Urinary bladder (tissue), 4 donors: ENCODE data around the gene SPEF1. TPM values are rescaled to one million over a fixed set of nuclear protein-coding genes. Genes with fewer than 3 reads are reported as not detected.
"Not testable (repeated sequence)": the region's sequence is repeated elsewhere in the genome, so short reads cannot be mapped to it uniquely, and the experiment has no call there.

ENCODE experiments used
- DNase-seq: peaks from one replicate; pipeline ENCODE4 v3.0.0-alpha.2; 2015; ENCODE audit errors: extremely low spot score
- H3K27ac ChIP-seq: one replicate; pipeline ENCODE4 v1.5.1; 2013; ENCODE audit warnings: low read depth, mild to moderate bottlenecking, moderate library complexity
- H3K36me3 ChIP-seq: one replicate; pipeline ENCODE4 v1.6.1; 2013; ENCODE audit warnings: mild to moderate bottlenecking, moderate library complexity; ENCODE audit not compliant: insufficient read depth
- H3K4me1 ChIP-seq: one replicate; pipeline ENCODE4 v1.6.1; 2013; ENCODE audit warnings: mild to moderate bottlenecking, moderate library complexity; ENCODE audit not compliant: insufficient read depth
- H3K4me3 ChIP-seq: one replicate; pipeline ENCODE4 v1.5.1; 2013; ENCODE audit warnings: low read depth, low read length
- WGBS: extraction: QIAGEN DNeasy Blood & Tissue Kit; methylation state at CpG from one replicate; pipeline ENCODE4 v1.1.7; 2013; 5-methylcytosine and 5-hydroxymethylcytosine counted together
- polyA plus RNA-seq: library from polyadenylated mRNA; stranded (reverse); fragments of 200-250 nt; gene quantifications from one replicate; pipeline ENCODE4 v1.2.3, GENCODE V29; 2013
- total RNA-seq: library from RNA; depleted of rRNA; stranded (reverse); fragments of >200 nt; gene quantifications from one replicate; pipeline ENCODE4 v1.2.3, GENCODE V29; 2014
- donor health status: healthy with polysubstance abuse.
- donor health status: healthy.

The SPEF1 gene
- total and polyA plus RNA-seq, 2 donors: 0.16 TPM; not detected in 1

DNA sequence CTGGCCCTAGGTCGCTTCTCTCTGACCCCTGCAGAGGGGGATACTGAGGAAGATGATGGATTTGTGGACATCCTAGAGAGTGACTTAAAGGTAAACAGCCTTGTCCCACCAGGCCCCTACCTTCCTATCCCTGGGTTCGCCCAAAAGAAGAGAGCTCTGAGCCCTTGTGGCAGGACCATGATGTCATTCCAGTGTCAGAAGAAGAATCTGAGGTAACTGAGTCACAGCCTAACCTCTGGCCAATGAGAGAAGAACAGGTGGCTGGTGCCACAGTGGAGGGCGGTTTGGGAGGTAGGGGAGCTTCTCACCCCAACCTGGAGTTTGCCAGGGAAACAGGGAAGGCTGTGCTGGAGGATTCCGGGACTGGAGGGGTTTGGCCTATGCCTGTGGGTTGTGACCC lies 20.1 kb upstream of the SPEF1 start:
- Histone ChIP-seq H3K4me3 (no peak overlapping the region), H3K4me1 (no peaks in the 10 kb centered on the region), H3K36me3 (no peaks in the 10 kb centered on the region), H3K27ac (no peak overlapping the region)
- WGBS: 93% methylated on average over 4 of the region's 4 CpGs
- DNase-seq: no peak

DNA sequence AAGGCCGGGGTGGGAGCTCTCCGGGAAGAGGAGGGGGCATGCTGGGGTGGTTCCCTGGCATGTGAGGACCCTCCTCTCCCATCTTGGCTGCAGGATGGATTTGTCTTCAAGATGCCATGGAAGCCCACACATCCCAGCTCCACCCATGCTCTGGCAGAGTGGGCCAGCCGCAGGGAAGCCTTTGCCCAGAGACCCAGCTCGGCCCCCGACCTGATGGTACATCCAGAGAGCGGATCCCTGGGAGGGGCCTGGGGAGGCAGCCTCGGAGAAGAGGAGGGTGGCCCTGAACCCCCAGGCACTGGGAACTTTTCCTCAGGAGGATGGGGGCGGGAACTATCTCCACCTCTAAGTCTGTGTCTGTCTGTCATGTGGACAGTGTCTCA lies 19.6 kb upstream of the SPEF1 start:
- no peak overlapping the region for H3K4me3 ChIP-seq
- no peaks in the 10 kb centered on the region for H3K36me3 ChIP-seq
- 88% methylated on average over 8 of the region's 8 CpGs for WGBS
- no peak overlapping the region for H3K27ac ChIP-seq
- H3K4me1 ChIP-seq: no peaks in the 10 kb centered on the region
- DNase-seq: no peak

DNA sequence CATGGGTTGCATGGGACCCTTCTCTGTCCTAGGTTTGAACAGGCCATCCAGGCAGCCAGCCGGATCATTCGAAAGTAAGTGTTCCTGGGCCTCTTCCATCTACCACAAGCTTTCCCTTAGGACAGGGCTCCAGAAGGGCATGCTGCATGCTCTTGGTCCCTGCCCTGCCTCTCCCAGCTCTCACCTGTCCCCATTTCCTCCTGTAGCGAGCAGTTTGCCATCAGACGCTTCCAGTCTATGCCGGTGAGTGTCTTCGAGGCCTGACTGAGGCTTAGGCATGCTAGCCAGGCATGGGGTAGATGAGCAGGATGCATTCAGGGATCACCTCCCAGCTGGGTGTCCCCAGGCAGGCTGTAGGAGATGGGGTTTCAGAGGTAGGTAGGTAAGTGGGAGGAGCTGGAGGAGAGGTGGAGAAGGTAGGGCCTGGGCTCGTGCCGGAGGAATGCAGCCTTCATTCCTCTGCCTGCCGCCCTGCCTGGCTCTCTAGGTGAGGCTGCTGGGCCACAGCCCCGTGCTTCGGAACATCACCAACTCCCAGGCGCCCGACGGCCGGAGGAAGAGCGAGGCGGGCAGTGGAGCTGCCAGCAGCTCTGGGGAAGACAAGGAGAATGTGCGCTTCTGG lies 19.1 kb upstream of the SPEF1 start:
- H3K4me1 ChIP-seq: no peaks in the 10 kb centered on the region
- no peaks in the 10 kb centered on the region for H3K36me3 ChIP-seq
- H3K27ac ChIP-seq: no peak overlapping the region
- 91% methylated on average over 18 of the region's 18 CpGs for WGBS
- DNase-seq: no peak
- no peak overlapping the region for H3K4me3 ChIP-seq

DNA sequence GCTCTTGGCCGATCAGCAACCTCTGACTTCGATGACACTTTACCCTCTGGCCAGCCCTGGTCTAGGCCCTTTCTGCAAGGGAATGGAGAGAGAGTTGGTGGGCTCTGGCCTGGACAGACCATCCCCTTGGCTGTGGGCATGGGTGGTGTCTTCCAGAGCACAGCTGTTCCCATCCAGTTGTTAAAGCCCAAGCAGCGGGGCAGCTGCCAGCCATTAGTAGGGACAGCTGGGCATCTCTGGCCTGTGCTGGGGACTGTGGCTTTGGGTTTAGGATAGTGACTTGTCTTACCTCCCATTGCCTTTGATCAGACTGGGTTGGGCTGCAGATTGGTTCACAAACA lies 17.6 kb upstream of the SPEF1 start:
- no peaks in the 10 kb centered on the region for H3K36me3 ChIP-seq
- H3K27ac ChIP-seq: no peak overlapping the region

DNA sequence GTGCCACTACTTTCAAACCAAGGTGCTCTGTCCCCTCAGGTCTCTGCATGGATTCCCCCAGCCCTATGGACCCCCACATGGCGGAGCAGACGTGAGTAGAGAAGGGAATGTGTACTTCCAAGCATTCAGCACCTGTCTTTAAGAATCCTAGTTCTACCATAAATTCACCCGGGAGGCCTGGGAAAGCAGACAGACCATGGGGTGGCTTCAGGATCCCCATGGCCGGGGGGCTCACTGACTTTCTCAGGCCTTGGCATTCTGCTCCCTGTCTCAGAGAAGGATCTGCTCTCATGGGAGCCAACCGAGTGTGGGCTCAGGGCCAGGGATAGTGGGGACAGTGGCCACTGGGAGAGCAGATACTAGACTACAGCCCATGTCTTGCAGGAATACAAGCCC lies 17.1 kb upstream of the SPEF1 start:
- Histone ChIP-seq H3K4me1 (no peaks in the 10 kb centered on the region), H3K27ac (no peak overlapping the region), H3K4me3 (no peak overlapping the region), H3K36me3 (no peaks in the 10 kb centered on the region)
- DNase-seq: no peak
- WGBS: 71% methylated on average over 5 of the region's 5 CpGs

More for the DNA sequence above, 17.6 kb upstream of the SPEF1 start:
- no peak for DNase-seq
- Histone ChIP-seq H3K4me1 (no peaks in the 10 kb centered on the region), H3K4me3 (no peak overlapping the region)
- 93% methylated on average over 3 of the region's 3 CpGs for WGBS

DNA sequence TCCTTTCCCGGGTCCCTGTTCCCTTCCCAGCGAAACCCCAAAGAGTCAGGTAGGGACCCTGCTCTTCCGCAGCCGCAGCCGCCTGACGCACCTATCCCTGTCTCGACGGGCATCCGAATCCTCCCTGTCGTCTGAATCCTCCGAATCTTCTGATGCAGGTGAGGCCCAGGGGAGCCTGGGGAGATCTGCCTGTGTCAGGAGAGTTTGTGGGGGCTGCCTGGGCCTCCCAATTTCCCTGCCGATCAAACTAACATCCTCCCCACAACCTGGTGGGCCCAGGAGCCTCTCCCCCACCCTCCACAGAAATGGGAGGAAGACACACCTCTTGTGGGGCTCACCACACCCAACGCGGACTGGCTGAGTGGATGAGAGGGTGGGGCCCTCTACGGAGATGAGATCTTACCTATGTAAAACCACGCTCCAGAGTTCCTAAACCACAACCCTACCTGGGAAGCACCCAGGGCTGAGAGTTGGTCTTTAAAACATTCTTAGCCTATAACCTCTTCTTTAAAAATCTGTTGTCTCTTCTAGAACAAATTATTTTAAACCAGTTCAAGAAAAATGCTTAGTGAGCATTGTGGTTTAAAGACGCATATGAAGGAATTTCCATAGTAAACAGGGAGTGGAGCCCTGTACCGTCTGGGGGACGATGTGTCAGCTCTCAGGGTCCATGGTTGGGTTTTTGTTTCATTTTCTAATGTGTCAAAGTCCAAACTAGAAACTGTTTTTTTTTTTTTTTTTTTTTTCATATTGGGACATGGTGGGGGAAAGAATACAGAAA lies 16.5 kb upstream of the SPEF1 start:
- H3K36me3 ChIP-seq: no peaks in the 10 kb centered on the region
- no peak for DNase-seq
- 67% methylated on average over 19 of the region's 19 CpGs for WGBS
- H3K4me1 ChIP-seq: no peaks in the 10 kb centered on the region
- H3K27ac ChIP-seq: peak overlapping the region; percentile 35
- H3K4me3 ChIP-seq: no peak overlapping the region

DNA sequence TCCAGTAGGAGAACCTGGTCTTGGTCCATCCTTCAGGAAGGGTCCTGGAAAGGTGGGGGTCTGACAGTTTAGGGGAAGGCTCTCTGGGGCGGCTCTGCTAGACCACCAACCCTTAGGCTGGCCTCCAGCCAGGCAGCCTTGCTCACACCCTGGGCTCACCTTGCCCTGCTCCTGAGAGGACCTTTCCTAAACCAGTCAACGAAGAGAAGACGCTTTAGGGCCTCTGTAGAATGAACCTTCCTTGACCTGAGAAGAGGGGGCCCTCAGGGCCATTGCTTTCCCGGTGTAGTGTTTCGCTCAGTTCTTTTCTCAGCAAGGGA lies 15.9 kb upstream of the SPEF1 start:
- Histone ChIP-seq H3K36me3 (no peaks in the 10 kb centered on the region), H3K27ac (peak overlapping the region; percentile 35), H3K4me3 (peak overlapping the region; percentile 78), H3K4me1 (no peaks in the 10 kb centered on the region)
- DNase-seq: no peak
- WGBS: 71% methylated on average over 5 of the region's 5 CpGs

DNA sequence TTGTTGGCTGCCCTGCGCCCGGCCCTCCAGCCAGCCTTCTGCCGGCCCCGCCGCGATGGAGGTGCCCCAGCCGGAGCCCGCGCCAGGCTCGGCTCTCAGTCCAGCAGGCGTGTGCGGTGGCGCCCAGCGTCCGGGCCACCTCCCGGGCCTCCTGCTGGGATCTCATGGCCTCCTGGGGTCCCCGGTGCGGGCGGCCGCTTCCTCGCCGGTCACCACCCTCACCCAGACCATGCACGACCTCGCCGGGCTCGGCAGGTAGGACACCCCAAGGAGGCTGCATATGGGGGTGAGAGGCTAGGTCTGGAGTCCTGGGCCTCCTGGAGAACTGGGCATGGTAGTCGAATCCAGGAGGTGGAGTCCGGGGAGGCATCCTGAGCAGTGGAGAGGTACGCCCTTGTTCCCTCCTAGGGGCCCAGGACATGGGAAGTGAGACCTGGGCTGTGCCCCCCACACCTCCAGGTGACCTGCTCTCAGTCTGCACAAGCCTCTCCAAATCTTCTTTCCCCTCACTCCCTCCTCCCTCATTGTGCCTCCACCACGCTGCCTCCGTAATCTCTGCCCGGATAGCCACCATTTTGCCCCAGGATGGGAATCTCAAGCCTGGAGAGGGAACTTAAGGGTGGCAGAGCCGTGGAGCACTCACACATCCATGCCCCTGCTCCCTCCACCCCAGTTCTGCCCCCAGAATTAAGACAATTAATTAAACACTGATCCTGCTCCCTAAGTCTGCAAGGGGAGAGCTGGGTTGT lies 15.4 kb upstream of the SPEF1 start:
- no peak overlapping the region for H3K27ac ChIP-seq
- DNase-seq: no peak
- peak overlapping the region; percentile 78 for H3K4me3 ChIP-seq
- 10% methylated on average over 33 of the region's 33 CpGs for WGBS
- no peaks in the 10 kb centered on the region for H3K4me1 ChIP-seq
- H3K36me3 ChIP-seq: no peaks in the 10 kb centered on the region

DNA sequence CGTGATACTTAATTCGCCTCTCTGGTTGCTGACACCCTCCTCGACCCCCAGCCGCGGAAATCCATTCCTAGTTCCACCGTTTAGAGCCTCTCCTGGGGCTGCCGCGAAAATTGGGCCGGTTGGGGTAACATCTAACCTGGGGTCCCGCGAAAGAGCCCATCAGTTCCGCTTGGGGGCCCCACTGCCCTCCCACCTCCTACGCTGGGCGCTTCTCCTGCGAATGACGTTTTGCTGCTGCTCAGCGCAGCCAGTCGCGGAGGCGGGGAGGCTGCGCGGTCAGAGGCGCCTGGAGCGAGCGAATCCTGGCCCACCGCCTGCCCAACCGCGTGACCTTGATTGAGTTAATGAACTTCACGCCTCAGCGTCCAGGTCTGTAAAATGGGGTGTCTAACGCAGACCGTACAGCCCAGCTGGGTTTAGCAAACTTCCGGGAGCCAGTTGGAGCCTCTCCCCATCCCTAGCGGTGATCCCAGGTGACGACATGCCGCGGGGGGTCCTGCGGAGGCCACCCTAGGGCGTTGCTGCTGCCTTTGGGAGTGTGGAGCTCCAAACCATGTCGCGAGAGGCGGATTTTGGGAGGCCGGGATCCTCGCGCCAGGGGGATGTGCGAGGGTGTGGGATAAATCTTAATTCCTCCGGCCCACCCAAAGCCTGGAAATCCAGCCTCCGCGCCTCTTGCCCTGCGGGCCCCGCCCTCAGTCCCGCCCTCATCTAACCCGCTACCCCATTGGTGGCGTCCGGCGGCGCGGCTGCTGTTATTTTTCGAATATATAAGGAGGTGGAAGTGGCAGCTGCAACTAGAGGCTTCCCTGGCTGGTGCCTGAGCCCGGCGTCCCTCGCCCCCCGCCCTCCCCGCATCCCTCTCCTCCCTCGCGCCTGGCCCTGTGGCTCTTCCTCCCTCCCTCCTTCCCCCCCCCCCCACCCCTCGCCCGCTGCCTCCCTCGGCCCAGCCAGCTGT lies 14.5 kb upstream of the SPEF1 start, which contains the start of gene CDC25B:
CDC25B (plus strand) TSS at position 800 of the 958 bp plus-strand sequence. CDS start 222 bp downstream, outside the sequence.
- WGBS: under 1% methylated on average over 66 of the region's 69 CpGs
- Histone ChIP-seq H3K4me1 (no peaks in the 10 kb centered on the region), H3K4me3 (peak within 1 kb of the TSS; percentile 78), H3K27ac (peak within 1 kb of the TSS; percentile 98), H3K36me3 (no peaks in the 10 kb centered on the region)
- peak; percentile 86 for DNase-seq

DNA sequence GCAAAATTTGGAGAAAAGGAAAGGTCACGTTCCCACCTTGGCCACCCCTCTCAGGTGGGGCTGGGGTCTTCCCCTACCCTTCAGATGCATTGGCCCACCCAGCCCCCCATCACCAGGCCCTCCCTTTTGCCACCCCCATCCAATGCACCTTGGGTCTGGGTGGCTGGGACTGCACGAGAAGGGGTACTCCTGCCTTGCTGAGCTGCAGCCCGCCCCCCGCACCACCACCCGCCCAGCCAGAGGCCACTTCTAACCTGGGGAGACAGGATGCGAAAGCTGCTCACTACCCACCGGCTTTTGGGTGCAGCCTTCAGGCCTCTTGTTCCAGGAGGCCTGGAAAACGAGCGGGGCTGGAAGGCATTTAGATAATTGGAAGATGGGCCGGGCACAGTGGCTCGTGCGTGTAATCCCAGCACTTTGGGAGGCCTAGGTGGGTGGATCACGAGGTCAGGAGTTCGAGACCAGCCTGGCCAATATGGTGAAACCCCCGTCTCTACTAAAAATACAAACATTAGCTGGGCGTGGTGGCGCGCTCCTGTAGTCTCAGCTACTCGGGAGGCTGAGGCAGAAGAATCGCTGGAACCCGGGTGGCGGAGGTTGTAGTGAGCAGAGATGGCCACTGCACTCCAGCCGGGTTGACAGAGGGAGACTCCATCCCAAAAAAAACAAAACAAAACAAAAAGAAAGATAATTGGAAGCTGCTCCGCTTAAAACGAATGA lies 13.6 kb upstream of the SPEF1 start:
- Histone ChIP-seq H3K4me1 (no peaks in the 10 kb centered on the region), H3K36me3 (no peaks in the 10 kb centered on the region), H3K4me3 (peak overlapping the region; percentile 78), H3K27ac (no peak overlapping the region)
- WGBS: 81% methylated on average over 25 of the region's 25 CpGs
- no peak for DNase-seq

DNA sequence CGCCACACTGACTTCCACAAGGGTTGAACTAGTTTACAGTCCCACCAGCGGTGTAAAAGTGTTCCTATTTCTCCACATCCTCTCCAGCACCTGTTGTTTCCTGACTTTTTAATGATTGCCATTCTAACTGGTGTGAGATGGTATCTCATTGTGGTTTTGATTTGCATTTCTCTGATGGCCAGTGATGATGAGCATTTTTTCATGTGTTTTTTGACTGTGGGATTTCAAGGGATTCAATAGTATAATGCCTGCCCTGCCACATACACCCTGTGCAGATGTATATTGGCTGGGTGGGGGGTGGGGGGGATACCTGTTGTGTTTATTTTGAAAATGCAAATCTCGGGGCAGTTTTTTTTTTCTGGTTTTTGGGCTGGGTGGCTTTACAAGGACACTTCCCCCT lies 12.9 kb upstream of the SPEF1 start:
- H3K36me3 ChIP-seq, H3K27ac ChIP-seq, H3K4me3 ChIP-seq, H3K4me1 ChIP-seq, DNase-seq: not testable (repeated sequence)
- WGBS: 90% methylated on average over 1 of the region's 3 CpGs

DNA sequence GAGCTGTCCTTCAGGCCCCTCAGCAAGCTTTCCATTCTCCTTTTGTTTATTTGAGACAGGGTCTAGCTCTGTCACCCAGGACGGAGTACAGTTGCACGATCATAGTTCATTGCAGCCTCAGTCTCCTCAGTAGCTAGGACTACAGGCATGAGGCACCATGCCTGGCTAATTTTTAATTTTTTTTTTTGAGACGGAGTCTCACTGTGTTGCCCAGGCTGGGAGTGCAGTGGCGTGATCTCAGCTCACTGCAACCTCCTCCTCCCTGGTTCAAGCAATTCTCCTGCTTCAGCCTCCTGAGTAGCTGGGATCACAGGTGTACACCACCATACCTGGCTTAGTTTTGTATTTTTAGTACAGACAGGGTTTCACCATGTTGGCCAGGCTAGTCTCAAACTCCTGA lies 8.0 kb upstream of the SPEF1 start:
- not testable (repeated sequence) for DNase-seq, H3K27ac ChIP-seq, H3K36me3 ChIP-seq, H3K4me3 ChIP-seq, H3K4me1 ChIP-seq
- WGBS: 94% methylated on average over 4 of the region's 4 CpGs
